ENCODE results near the gene NACC2. TPM values are rescaled to one million over a fixed set of nuclear protein-coding genes. Genes with fewer than 3 reads are reported as not detected.

Gene NACC2
- total and polyA plus RNA-seq, 2 of the 8 experiments (the other 6 are each of a cell fraction or from before 2014, with no cell fraction given): 8.3 to 14.0 TPM

GRCh38 chr9:136024696-136025316 is 70.3 kb downstream of the NACC2 start (continued):
- TF ChIP-seq EZH2 (IDR thresholded peaks at IDR 0.05; ENCODE audit: low read depth, low read length, severe bottlenecking): no peak
